B cell (primary cell): ENCODE measurements around the gene C1orf116. TPM values are rescaled to one million over a fixed set of nuclear protein-coding genes. Genes with fewer than 3 reads are reported as not detected.

Source experiments
- ATAC-seq: fragments of 200-7000 bp; cut with Tn5 transposase; one replicate; pipeline ENCODE4 v1.10.0; 2021; ENCODE audit warnings: low read depth, mild to moderate bottlenecking, moderate number of reproducible peaks, moderate library complexity
- CTCF ChIA-PET: fragments of 350-600 bp; sonication (Branson Sonifier 250); formaldehyde crosslinking; loops from one replicate; lab custom pipeline; 2021; ENCODE audit warnings: antibody characterized with exemption, inconsistent platforms; lab: Charles Lee
- POLR2A ChIA-PET: fragments of 350-600 bp; sonication (Branson Sonifier 250); formaldehyde crosslinking; loops from one replicate; lab custom pipeline; 2021; ENCODE audit warnings: antibody characterized with exemption; lab: Charles Lee
- DNase-seq: peaks from one replicate; pipeline ENCODE4 v3.0.0; 2013
- H2AFZ ChIP-seq: 2 replicates; pipeline ENCODE4 v1.6.1; 2012; ENCODE audit warnings: mild to moderate bottlenecking, low read depth, low read length; ENCODE audit not compliant: insufficient read depth, poor library complexity, severe bottlenecking
- H3K27ac ChIP-seq, 2 donors: 1 replicate in 1 of 2; 2 replicates in 1 of 2; pipeline ENCODE4 v1.5.1; 2012 to 2013; ENCODE audit warnings: low read length in 2 of 2, mild to moderate bottlenecking in 2 of 2, moderate library complexity in 1 of 2
- H3K27me3 ChIP-seq, 4 experiments: fragments of 200-600 bp in 1 of 4; sonication (generic) in 1 of 4; replicated peaks in 1 of 4; 1 replicate in 2 of 4; 2 replicates in 2 of 4; pipeline versions ENCODE4 v1.6.1 to v1.7.0; 2013 to 2016; ENCODE audit warnings: low read length in 3 of 4, mild to moderate bottlenecking in 2 of 4, mixed read lengths in 1 of 4, moderate library complexity in 1 of 4; ENCODE audit not compliant: insufficient read depth in 4 of 4, control insufficient read depth in 3 of 4; ENCODE audit errors: control extremely low read depth in 1 of 4
- H3K36me3 ChIP-seq, 2 experiments: replicated peaks in 1 of 2; 1 replicate in 1 of 2; 2 replicates in 1 of 2; pipeline versions ENCODE4 v1.6.1 to v1.7.1; 2013; ENCODE audit warnings: low read length in 1 of 2; ENCODE audit not compliant: insufficient read depth in 2 of 2, control insufficient read depth in 1 of 2; ENCODE audit errors: control extremely low read depth in 1 of 2, extremely low read depth in 1 of 2
- H3K4me1 ChIP-seq, 2 donors: fragments of 200-600 bp in 1 of 2; sonication (generic) in 1 of 2; 1 replicate in 1 of 2; 2 replicates in 1 of 2; pipeline versions ENCODE4 v1.5.1 to v1.6.1; 2013 to 2017; ENCODE audit warnings: low read length in 2 of 2; ENCODE audit not compliant: control insufficient read depth in 2 of 2, insufficient read depth in 2 of 2
- H3K4me2 ChIP-seq: replicated peaks from 2 replicates; pipeline ENCODE3; 2012; ENCODE audit warnings: mild to moderate bottlenecking, low read depth, low read length; ENCODE audit not compliant: poor library complexity, severe bottlenecking
- H3K4me3 ChIP-seq, 5 experiments: fragments of 200-600 bp in 1 of 5; sonication (generic) in 1 of 5; 1 replicate in 3 of 5; 2 replicates in 2 of 5; pipeline versions ENCODE4 v1.5.1 to v1.7.0; 2011 to 2016; ENCODE audit warnings: low read length in 4 of 5, mild to moderate bottlenecking in 4 of 5, low read depth in 2 of 5, control low read depth in 1 of 5, moderate library complexity in 1 of 5; ENCODE audit not compliant: insufficient read depth in 1 of 5; ENCODE audit errors: control extremely low read depth in 1 of 5, extremely low read depth in 1 of 5
- H3K79me2 ChIP-seq: fragments of 200-600 bp; sonication (generic); one replicate; pipeline ENCODE4 v1.6.0; 2016; ENCODE audit warnings: low read length; ENCODE audit not compliant: control insufficient read depth, insufficient read depth
- H3K9ac ChIP-seq: fragments of 200-600 bp; sonication (generic); 2 replicates; pipeline ENCODE4 v1.6.1; 2017; ENCODE audit warnings: mild to moderate bottlenecking, low read length, moderate library complexity
- H3K9me3 ChIP-seq, 3 donors: one replicate each; pipeline versions ENCODE4 v1.6.1 to v1.7.1; 2013; ENCODE audit warnings: low read length in 2 of 3; ENCODE audit not compliant: control insufficient read depth in 2 of 3, insufficient read depth in 1 of 3; ENCODE audit errors: control extremely low read depth in 1 of 3
- H4K20me1 ChIP-seq: 2 replicates; pipeline ENCODE4 v1.6.0; 2012; ENCODE audit warnings: mild to moderate bottlenecking, low read length; ENCODE audit not compliant: insufficient read depth, control insufficient read depth, poor library complexity, severe bottlenecking
- H3K27ac Mint-ChIP-seq: one replicate; pipeline ENCODE4 v1.8.0; 2021; ENCODE audit warnings: mixed read lengths
- H3K27me3 Mint-ChIP-seq: one replicate; pipeline ENCODE4 v1.8.0; 2021; ENCODE audit warnings: mixed read lengths
- H3K4me1 Mint-ChIP-seq: one replicate; pipeline ENCODE4 v1.8.0; 2021; ENCODE audit warnings: mixed read lengths
- H3K4me3 Mint-ChIP-seq: one replicate; pipeline ENCODE4 v1.8.0; 2021; ENCODE audit warnings: mixed read lengths
- H3K9me3 Mint-ChIP-seq: one replicate; pipeline ENCODE4 v1.8.0; 2022; ENCODE audit warnings: mixed read lengths; ENCODE audit not compliant: insufficient read depth
- EZH2 ChIP-seq: IDR thresholded peaks from 2 replicates; pipeline ENCODE4 v1.6.1; 2012; ENCODE audit warnings: borderline replicate concordance, low read depth, mild to moderate bottlenecking, moderate library complexity, low read length; ENCODE audit not compliant: insufficient read depth, poor library complexity, severe bottlenecking
- WGBS: methylation state at CpG from one replicate; pipeline ENCODE4 v1.1.5; 2013; ENCODE audit warnings: missing lambda C conversion rate; ENCODE audit not compliant: insufficient coverage; 5-methylcytosine and 5-hydroxymethylcytosine counted together
- intact Hi-C: fragments of 100-400 bp; cut with micrococcal nuclease; formaldehyde crosslinking; loops from one replicate; pipeline ENCODE4 v1.10.0; 2022
- polyA plus RNA-seq: library from polyadenylated mRNA; depleted of rRNA; stranded (reverse); fragments of >200 nt; gene quantifications from 2 replicates; pipeline ENCODE4 v1.2.3, GENCODE V29; 2012
- total RNA-seq, 2 donors: library from RNA; stranded (reverse); fragments of 120-200 nt in 1 of 2; gene quantifications; 1 replicate in 1 of 2; 2 replicates in 1 of 2; pipeline versions ENCODE4 v1.2.3 to v1.2.4, GENCODE V29; 2013 to 2022
- TF ChIP-seq, protein P1 (sequence below): fragments of 200-600 bp; IDR thresholded peaks from one replicate; pipeline ENCODE4 v1.8.0; 2022; ENCODE audit warnings: antibody characterized with exemption, mild to moderate bottlenecking

The C1orf116 gene
- total and polyA plus RNA-seq, 2 donors (not counting 1 experiment from before 2014, with no cell fraction given): 0.09 TPM; not detected in 1

DNA sequence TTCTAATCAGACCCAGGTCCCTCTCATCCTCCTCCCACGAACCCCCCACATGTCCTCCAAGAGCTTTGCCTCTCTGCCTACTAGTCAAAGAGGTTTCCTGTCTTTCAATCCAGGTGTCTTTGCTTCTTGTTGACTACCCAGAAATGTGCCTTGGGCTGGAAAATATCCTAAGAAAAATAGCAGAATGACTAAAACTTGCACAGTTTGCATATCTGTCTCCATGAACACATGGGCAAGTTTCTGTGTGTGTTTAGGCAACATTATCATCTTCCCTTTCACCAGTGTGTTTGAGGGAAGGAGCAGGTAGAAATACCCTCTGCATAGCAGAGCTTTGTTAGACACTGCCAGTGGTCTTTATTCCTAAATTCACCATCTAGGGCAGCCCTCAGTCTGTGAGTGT lies 1.5 kb downstream of the C1orf116 start:
- H3K4me1 Mint-ChIP-seq: no peaks in the 10 kb centered on the region
- Histone ChIP-seq H3K9ac (no peak overlapping the region), H3K4me3 (no peak overlapping the region), H3K79me2 (no peaks in the 10 kb centered on the region), H3K27me3 (peaks cover 0 to 31% (median 19%) of the 10 kb centered on the region in 4 experiments), H3K27ac (no peak overlapping the region), H3K36me3 (no peaks in the 10 kb centered on the region), H4K20me1 (no peaks in the 10 kb centered on the region), H3K4me1 (no peaks in the 10 kb centered on the region), H2AFZ (no peak overlapping the region), H3K4me2 (no peak overlapping the region), H3K9me3 (no peaks in the 10 kb centered on the region)
- no peak overlapping the region for H3K4me3 Mint-ChIP-seq
- H3K27ac Mint-ChIP-seq: no peak overlapping the region
- WGBS: no CpG with 5 or more reads among the region's 1 CpG
- TF ChIP-seq, protein P1, sequence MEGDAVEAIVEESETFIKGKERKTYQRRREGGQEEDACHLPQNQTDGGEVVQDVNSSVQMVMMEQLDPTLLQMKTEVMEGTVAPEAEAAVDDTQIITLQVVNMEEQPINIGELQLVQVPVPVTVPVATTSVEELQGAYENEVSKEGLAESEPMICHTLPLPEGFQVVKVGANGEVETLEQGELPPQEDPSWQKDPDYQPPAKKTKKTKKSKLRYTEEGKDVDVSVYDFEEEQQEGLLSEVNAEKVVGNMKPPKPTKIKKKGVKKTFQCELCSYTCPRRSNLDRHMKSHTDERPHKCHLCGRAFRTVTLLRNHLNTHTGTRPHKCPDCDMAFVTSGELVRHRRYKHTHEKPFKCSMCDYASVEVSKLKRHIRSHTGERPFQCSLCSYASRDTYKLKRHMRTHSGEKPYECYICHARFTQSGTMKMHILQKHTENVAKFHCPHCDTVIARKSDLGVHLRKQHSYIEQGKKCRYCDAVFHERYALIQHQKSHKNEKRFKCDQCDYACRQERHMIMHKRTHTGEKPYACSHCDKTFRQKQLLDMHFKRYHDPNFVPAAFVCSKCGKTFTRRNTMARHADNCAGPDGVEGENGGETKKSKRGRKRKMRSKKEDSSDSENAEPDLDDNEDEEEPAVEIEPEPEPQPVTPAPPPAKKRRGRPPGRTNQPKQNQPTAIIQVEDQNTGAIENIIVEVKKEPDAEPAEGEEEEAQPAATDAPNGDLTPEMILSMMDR: no peak
- TF ChIP-seq EZH2: no peak
- ChIA-PET CTCF (interaction anchor here (1.4 kb wide), 1 partner anchor 22 kb away, joined by 3 read pairs; the partner anchor contains the start of gene PFKFB2), POLR2A (no interaction called here)
- ATAC-seq: no peak
- no peak for DNase-seq
- peaks cover 74% of the 10 kb centered on the region for H3K27me3 Mint-ChIP-seq
- no peaks in the 10 kb centered on the region for H3K9me3 Mint-ChIP-seq
- intact Hi-C loops: no loop called here

DNA sequence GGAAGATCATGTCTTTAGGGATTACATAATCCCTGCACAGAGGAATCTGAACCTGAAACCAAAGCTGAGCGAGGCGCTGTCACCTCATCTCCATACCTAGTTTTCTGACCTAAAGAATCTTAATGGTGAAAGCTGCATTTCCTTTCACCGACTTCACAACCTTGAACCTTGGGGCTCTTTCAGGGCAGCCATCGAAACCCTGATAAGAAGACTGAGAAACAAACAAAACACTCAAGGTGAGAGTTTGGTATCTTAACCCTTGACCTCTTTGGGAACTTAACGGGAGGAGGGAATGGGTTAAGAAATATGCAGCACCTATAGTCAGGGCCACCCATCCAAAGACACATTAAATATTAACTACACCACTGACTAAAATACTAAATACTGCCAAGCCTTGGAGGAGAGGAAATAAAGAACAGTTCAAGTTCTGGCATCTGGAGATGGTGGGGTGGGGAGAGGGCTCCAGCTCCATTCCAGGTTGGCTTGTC lies 2.0 kb downstream of the C1orf116 start:
- no peaks in the 10 kb centered on the region for H3K9me3 ChIP-seq
- H3K27me3 Mint-ChIP-seq: peaks cover 75% of the 10 kb centered on the region
- H3K27me3 ChIP-seq: peaks cover 0 to 30% (median 19%) of the 10 kb centered on the region in 4 experiments
- H3K4me3 ChIP-seq: no peak overlapping the region
- H3K4me2 ChIP-seq: no peak overlapping the region
- POLR2A ChIA-PET: no interaction called here
- CTCF ChIA-PET: interaction anchor here (1.0 to 1.4 kb wide), 3 partner anchors 9 to 49 kb away, joined by 3 read pairs; partner anchors contain the start of gene PFKFB2
- H3K79me2 ChIP-seq: no peaks in the 10 kb centered on the region
- ATAC-seq (no peak), DNase-seq (no peak)
- WGBS: no CpG with 5 or more reads among the region's 5 CpGs
- no peak overlapping the region for H3K27ac ChIP-seq
- no peaks in the 10 kb centered on the region for H3K4me1 ChIP-seq
- no peak overlapping the region for H2AFZ ChIP-seq
- intact Hi-C loops: no loop called here
- no peaks in the 10 kb centered on the region for H3K9me3 Mint-ChIP-seq
- no peaks in the 10 kb centered on the region for H3K36me3 ChIP-seq
- no peaks in the 10 kb centered on the region for H3K4me1 Mint-ChIP-seq
- no peak overlapping the region for H3K9ac ChIP-seq
- H4K20me1 ChIP-seq: no peaks in the 10 kb centered on the region
- no peak for TF ChIP-seq EZH2
- TF ChIP-seq, protein P1: no peak
- H3K27ac Mint-ChIP-seq: no peak overlapping the region
- H3K4me3 Mint-ChIP-seq: no peak overlapping the region
